GM12864 (cell line): Measurements from ENCODE around the gene MFRP.
"Not testable (repeated sequence)": the region's sequence is repeated elsewhere in the genome, so short reads cannot be mapped to it uniquely, and the experiment has no call there.

Experiments
- DNase-seq: peaks from one replicate; pipeline ENCODE4 v3.0.0-alpha.2; 2011; ENCODE audit warnings: low read depth
- H3K4me3 ChIP-seq: 2 replicates; pipeline ENCODE4 v1.5.1; 2011; ENCODE audit warnings: mild to moderate bottlenecking, low read depth, low read length, control low read depth
- TF ChIP-seq, protein P1 (sequence below): IDR thresholded peaks from 2 replicates; pipeline ENCODE4 v1.5.1; 2011; ENCODE audit warnings: low read depth, mild to moderate bottlenecking, moderate library complexity, low read length, control low read depth, inconsistent platforms; ENCODE audit errors: missing control alignments

The MFRP gene

DNA sequence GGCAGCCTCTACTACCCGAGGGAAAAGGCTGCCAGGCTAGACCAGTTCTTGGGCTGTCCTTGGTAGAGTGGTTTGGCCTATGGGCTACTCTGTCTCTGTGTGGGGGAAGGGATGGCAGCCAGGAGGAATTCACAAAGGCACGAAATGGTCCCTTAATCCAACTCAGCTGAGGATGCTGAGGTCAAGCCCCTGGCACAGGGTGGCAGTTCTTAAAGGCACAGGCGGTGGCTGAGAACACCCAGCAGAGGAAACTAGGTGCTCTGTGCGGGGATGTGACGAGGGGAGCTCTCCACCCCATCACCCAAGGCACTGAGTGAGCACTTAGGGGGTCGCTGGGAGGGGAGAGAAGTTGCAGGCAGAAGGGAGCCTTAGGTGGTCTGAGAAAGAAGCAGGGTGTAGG lies at the start of gene MFRP:
Gene MFRP (minus strand): TSS at position 101 of the 400 bp plus-strand sequence. CDS start 192 bp downstream, outside the sequence.
- TF ChIP-seq, protein P1, sequence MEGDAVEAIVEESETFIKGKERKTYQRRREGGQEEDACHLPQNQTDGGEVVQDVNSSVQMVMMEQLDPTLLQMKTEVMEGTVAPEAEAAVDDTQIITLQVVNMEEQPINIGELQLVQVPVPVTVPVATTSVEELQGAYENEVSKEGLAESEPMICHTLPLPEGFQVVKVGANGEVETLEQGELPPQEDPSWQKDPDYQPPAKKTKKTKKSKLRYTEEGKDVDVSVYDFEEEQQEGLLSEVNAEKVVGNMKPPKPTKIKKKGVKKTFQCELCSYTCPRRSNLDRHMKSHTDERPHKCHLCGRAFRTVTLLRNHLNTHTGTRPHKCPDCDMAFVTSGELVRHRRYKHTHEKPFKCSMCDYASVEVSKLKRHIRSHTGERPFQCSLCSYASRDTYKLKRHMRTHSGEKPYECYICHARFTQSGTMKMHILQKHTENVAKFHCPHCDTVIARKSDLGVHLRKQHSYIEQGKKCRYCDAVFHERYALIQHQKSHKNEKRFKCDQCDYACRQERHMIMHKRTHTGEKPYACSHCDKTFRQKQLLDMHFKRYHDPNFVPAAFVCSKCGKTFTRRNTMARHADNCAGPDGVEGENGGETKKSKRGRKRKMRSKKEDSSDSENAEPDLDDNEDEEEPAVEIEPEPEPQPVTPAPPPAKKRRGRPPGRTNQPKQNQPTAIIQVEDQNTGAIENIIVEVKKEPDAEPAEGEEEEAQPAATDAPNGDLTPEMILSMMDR = no peak
- no peak within 1 kb of the TSS for H3K4me3 ChIP-seq

DNA sequence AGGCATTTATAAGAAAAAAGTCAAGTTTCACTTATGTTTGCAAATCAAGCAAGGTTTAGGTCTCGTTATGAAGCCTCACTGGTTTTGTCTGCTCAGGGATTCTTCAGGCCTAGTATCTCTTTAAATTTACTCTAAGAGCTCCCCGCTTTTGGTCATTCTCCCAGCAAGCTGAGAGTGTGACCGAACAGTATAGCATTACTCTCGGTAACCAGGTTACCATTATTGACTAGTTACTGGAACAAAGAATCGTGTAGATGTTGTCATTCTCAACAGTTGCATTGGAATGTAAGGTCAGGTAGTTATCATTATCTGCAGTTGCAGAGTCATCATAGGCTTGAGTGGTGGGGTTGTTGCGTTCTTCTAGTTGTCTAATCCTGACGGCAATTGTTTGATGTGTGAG lies 44.8 kb upstream of the MFRP start:
- H3K4me3 ChIP-seq = no peak overlapping the region
- TF ChIP-seq, protein P1 = no peak

More for the DNA sequence above, at the start of gene MFRP:
- DNase-seq = no peak

DNA sequence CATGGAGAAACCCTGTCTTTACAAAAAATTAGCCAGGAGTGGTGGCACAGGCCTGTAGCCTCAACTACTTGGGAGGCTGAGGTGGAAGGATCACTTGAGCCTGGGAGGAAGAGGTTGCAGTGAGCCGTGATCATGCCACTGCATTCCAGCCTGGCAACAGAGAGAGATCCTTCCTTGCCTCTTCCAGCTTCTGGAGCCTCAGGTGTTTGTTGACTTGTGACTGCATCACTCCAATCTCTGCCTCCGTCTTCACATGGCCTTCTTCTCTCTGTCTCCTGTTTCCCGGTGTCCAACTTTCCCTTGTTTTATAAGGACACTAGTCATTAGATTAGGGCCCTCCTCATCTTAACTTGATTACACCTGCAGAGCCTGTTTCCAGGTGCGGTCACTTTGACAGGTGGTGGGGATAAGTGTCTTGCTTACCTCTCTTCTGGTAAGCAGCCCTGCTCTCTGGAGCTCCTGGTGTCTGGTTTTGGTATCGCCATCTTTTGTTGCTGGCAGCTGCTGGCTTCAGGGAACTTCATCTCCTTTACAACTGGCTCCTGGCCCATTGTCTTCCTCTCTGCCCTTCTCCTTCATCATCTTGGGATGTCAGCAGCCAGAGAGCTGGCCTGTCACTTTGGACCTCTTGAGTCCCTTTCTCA lies 43.2 kb upstream of the MFRP start:
- H3K4me3 ChIP-seq = no peak overlapping the region
- no peak for DNase-seq
- TF ChIP-seq, protein P1 = peak; percentile 83

More for the DNA sequence above, 44.8 kb upstream of the MFRP start:
- DNase-seq = no peak

DNA sequence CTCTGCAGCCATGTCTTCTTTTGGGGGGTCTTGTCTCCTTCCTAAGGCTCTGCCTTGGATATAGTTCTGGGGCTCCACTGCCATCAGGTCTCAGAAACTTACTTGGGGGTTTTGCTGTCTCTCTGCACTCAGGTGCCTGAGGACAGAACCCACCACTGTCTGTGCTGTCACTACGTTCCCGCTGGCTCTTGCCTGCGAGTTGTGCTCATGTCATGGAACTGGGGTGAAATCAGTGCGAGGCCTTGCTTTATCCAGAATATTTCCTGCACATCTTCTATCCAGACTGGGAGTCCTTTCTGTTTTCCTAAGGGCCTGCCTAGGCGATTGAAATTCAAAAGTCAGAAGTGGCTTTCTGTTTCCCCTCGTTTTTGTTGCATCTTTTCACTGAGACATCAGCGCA lies 41.6 kb upstream of the MFRP start:
- TF ChIP-seq, protein P1 = no peak
- DNase-seq = no peak
- H3K4me3 ChIP-seq = no peak overlapping the region

DNA sequence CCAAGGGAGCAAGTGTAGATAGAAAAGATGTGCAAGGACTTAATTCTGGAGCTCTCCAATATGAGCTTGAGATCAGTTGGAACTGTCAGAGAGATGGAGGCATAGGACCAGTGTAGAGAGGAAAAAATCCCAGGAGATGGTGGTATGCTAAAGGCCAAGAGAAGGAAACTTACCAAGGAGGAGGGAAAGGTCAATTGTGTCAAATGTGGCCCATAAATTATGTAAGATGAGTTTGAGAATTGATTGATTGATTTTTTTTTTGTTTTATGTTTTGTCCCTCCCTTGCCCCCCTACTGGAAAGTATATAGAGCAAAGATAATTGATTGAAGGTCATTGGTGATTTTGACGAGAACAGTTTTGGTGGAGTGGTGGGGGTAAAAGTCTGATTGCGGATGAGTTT lies 37.8 kb upstream of the MFRP start:
- H3K4me3 ChIP-seq = no peak overlapping the region
- TF ChIP-seq, protein P1 = no peak
- DNase-seq = no peak

DNA sequence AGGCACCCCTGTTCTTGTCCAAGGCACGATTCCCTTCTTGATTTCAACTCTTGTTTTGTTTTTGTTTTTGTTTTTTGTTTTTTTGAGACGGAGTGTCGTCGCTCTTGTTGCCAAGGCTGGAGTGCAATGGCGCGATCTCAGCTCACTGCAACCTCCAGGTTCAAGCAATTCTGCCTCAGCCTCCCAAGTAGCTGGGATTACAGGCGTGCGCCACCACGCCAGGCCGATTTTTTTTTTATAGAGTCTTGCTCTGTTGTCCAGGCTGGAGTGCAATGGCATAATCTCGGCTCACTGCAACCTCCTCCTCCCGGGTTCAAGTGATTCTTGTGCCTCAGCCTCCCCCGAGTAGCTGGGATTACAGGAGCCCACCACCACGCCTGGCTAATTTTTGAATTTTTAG lies 36.0 kb upstream of the MFRP start:
- not testable (repeated sequence) for H3K4me3 ChIP-seq, DNase-seq

DNA sequence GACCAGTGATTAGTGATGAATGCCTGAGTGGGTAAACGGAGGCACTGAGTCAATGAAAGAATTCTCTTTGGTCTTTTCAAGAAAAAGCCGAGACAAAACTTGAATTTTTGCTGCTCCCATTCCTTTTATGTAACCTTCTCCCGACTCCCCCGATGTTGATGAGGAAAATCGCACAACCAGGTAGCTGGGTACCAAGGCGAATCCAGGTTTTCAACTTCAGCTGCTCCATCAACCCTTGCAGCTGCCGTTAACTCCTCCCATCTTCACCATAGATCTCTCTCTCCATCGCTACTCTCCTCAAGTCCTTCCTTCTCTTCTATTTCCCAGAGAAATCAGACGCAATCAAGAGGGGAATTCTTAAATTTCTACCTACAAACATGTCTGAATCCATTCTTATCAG lies 35.6 kb upstream of the MFRP start:
- no peak for DNase-seq
- TF ChIP-seq, protein P1 = no peak
- peak overlapping the region; percentile 58 for H3K4me3 ChIP-seq
